HG02588 (cell line): ENCODE data around the gene DHX58.

ENCODE experiments used
- ATAC-seq: cut with Tn5 transposase; IDR thresholded peaks from one replicate; pipeline ENCODE4 v1.9.1; 2021; ENCODE audit warnings: mild to moderate bottlenecking, moderate library complexity; ENCODE audit not compliant: unreplicated experiment

DHX58 gene

GRCh38 chr17:42130310-42130936, 17.9 kb upstream of the DHX58 start:
- ATAC-seq: no peak

- ATAC-seq: no peak
Measured at GRCh38 chr17:42129109-42129837, 16.8 kb upstream of the DHX58 start.

- no peak for ATAC-seq
Measured at GRCh38 chr17:42127414-42127813, 14.9 kb upstream of the DHX58 start.

GRCh38 chr17:42126836-42127235, 14.3 kb upstream of the DHX58 start:
- no peak for ATAC-seq

- ATAC-seq: no peak
Measured at GRCh38 chr17:42125565-42125964, 13.1 kb upstream of the DHX58 start.

- no peak for ATAC-seq
Measured at GRCh38 chr17:42124256-42124655, 11.7 kb upstream of the DHX58 start.

- ATAC-seq: no peak
Measured at GRCh38 chr17:42122371-42123303, 10.1 kb upstream of the DHX58 start, which contains the start of gene HSPB9. HSPB9 (plus strand) TSS chr17:42122804; CDS start chr17:42122851, 47 bp downstream.

- peak; percentile 56 for ATAC-seq
Measured at GRCh38 chr17:42120770-42121769, 8.6 kb upstream of the DHX58 start, which contains the start of gene KAT2A. KAT2A (minus strand) TSS chr17:42121367; CDS start chr17:42121304, 63 bp downstream.

- ATAC-seq: no peak
Measured at GRCh38 chr17:42120161-42120769, 7.8 kb upstream of the DHX58 start.

GRCh38 chr17:42119301-42119700, 6.8 kb upstream of the DHX58 start:
- ATAC-seq: no peak

- ATAC-seq: no peak
Measured at GRCh38 chr17:42118545-42118944, 6.0 kb upstream of the DHX58 start.

GRCh38 chr17:42118126-42118510, 5.6 kb upstream of the DHX58 start:
- ATAC-seq: no peak

GRCh38 chr17:42117397-42118125, 5.0 kb upstream of the DHX58 start:
- no peak for ATAC-seq

GRCh38 chr17:42116705-42117396, 4.3 kb upstream of the DHX58 start:
- ATAC-seq: no peak

GRCh38 chr17:42114118-42114517, 1.6 kb upstream of the DHX58 start:
- no peak for ATAC-seq

- ATAC-seq: no peak
Measured at GRCh38 chr17:42113293-42114069, 967 bp upstream of the DHX58 start.

GRCh38 chr17:42111871-42112551, 503 bp downstream of the DHX58 start:
- peak; percentile 12 for ATAC-seq
